Muscle layer of duodenum (tissue), 2 donors: ENCODE results near the gene C6orf47.
A peak's percentile ranks its signal among the peaks of the same experiment; 100 is the strongest.

Source experiments
- H3K27ac ChIP-seq: one replicate; pipeline ENCODE4 v1.7.0; 2013; ENCODE audit warnings: mild to moderate bottlenecking, low read length
- H3K27me3 ChIP-seq: one replicate; pipeline ENCODE4 v1.7.0; 2013; ENCODE audit warnings: low read depth, mild to moderate bottlenecking, control low read depth, low read length
- H3K36me3 ChIP-seq, 2 donors: one replicate each; pipeline ENCODE4 v1.7.0; 2013; ENCODE audit warnings: low read length in 2 of 2, control low read depth in 1 of 2, mild to moderate bottlenecking in 1 of 2; ENCODE audit not compliant: insufficient read depth in 2 of 2, control insufficient read depth in 1 of 2
- H3K4me1 ChIP-seq, 2 donors: one replicate each; pipeline ENCODE4 v1.7.0; 2013; ENCODE audit warnings: low read length in 2 of 2, mild to moderate bottlenecking in 2 of 2, control low read depth in 1 of 2, moderate library complexity in 1 of 2; ENCODE audit not compliant: insufficient read depth in 2 of 2, control insufficient read depth in 1 of 2
- H3K4me3 ChIP-seq, 2 donors: one replicate each; pipeline ENCODE4 v1.7.0; 2013; ENCODE audit warnings: low read length in 2 of 2, low read depth in 1 of 2, mild to moderate bottlenecking in 1 of 2
- H3K9me3 ChIP-seq, 2 donors: one replicate each; pipeline ENCODE4 v1.7.0; 2013; ENCODE audit warnings: low read length in 2 of 2, control low read depth in 1 of 2, mild to moderate bottlenecking in 1 of 2; ENCODE audit not compliant: control insufficient read depth in 1 of 2
- donor health status: healthy.

The C6orf47 gene

DNA sequence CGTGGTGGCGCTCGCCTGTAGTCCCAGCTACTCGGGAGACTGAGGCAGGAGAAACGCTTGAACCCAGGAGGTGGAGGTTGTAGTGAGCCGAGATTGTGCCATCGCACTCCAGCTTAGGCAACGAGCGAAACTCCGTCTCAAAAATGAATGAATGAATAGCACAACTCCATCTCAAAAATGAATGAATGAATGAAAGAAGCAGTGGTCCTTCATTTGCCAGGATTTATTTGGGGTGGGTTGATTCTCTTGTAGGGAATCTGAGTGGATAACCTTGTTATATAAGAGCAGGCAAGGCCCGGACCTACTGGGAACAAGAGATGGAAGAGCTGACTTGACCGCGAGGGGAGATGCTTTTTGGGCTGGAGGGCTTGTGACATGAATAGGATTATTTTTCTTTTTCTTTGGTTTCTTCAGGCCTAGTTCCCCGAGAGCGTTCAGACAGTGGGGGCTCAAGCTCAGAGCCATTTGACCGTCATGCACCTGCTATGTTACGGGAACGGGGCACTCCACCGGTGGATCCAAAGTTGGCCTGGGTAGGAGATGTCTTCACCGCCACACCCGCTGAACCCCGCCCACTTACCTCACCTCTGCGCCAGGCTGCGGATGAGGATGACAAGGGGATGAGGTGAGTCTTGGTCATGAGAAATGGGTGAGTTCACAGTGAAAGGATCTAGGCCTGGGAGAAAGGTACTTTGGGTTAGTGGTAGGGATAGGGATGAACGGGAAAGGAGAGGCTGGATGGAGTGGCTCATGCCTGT is 30.2 kb downstream of the C6orf47 start:
- H3K27me3 ChIP-seq, result no peaks in the 10 kb centered on the region
- no peak overlapping the region for H3K27ac ChIP-seq
- no peak overlapping the region for H3K4me3 ChIP-seq
- H3K4me1 ChIP-seq, result peaks cover 0 to 3% of the 10 kb centered on the region in 2 donors
- H3K9me3 ChIP-seq, result no peaks in the 10 kb centered on the region
- H3K36me3 ChIP-seq, result peaks cover 77 to 97% of the 10 kb centered on the region in 2 donors

GRCh38 chr6:31629014-31629413 is 31.6 kb downstream of the C6orf47 start:
- peaks cover 73 to 97% of the 10 kb centered on the region in 2 donors for H3K36me3 ChIP-seq
- H3K27ac ChIP-seq, result no peak overlapping the region
- H3K4me3 ChIP-seq, result no peak overlapping the region
- no peaks in the 10 kb centered on the region for H3K9me3 ChIP-seq
- peaks cover 0 to 3% of the 10 kb centered on the region in 2 donors for H3K4me1 ChIP-seq
- H3K27me3 ChIP-seq, result no peaks in the 10 kb centered on the region

GRCh38 chr6:31627690-31628287 is 32.8 kb downstream of the C6orf47 start:
- Histone ChIP-seq H3K27ac (no peak overlapping the region), H3K27me3 (no peaks in the 10 kb centered on the region), H3K4me1 (peaks cover 0 to 5% of the 10 kb centered on the region in 2 donors), H3K36me3 (peaks cover 78 to 96% of the 10 kb centered on the region in 2 donors), H3K4me3 (no peak overlapping the region), H3K9me3 (no peaks in the 10 kb centered on the region)

DNA sequence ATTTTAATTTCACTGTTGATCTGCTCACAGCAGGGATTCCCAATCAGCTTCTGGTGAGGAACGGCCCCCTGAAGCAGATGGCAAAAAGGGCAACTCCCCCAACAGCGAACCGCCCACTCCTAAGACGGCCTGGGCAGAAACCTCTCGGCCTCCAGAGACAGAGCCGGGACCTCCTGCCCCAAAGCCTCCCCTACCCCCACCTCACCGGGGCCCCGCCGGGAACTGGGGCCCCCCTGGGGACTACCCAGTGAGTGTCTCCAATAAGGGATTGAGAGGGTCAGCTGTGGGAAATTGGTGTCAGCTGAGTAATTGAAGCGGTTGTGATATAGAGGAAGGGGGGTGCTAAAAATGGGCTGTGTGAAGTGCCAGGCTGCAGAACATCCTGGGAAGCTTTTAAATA is 33.6 kb downstream of the C6orf47 start:
- Histone ChIP-seq H3K36me3 (peaks cover 70 to 88% of the 10 kb centered on the region in 2 donors), H3K27me3 (no peaks in the 10 kb centered on the region), H3K9me3 (no peaks in the 10 kb centered on the region), H3K4me1 (peaks cover 0 to 10% of the 10 kb centered on the region in 2 donors), H3K27ac (no peak overlapping the region), H3K4me3 (no peak overlapping the region)

GRCh38 chr6:31624070-31624469 is 36.5 kb downstream of the C6orf47 start:
- Histone ChIP-seq H3K36me3 (peaks cover 53 to 59% of the 10 kb centered on the region in 2 donors), H3K4me1 (peaks cover 0 to 17% of the 10 kb centered on the region in 2 donors), H3K27me3 (no peaks in the 10 kb centered on the region), H3K27ac (no peak overlapping the region), H3K9me3 (no peaks in the 10 kb centered on the region), H3K4me3 (no peak overlapping the region)

GRCh38 chr6:31622684-31623091 is 37.9 kb downstream of the C6orf47 start:
- Histone ChIP-seq H3K36me3 (peaks cover 40 to 45% of the 10 kb centered on the region in 2 donors), H3K27me3 (no peaks in the 10 kb centered on the region), H3K4me1 (peaks cover 0 to 17% of the 10 kb centered on the region in 2 donors), H3K27ac (peak overlapping the region; percentile 92), H3K9me3 (no peaks in the 10 kb centered on the region), H3K4me3 (peak overlapping the region; percentile 93)

DNA sequence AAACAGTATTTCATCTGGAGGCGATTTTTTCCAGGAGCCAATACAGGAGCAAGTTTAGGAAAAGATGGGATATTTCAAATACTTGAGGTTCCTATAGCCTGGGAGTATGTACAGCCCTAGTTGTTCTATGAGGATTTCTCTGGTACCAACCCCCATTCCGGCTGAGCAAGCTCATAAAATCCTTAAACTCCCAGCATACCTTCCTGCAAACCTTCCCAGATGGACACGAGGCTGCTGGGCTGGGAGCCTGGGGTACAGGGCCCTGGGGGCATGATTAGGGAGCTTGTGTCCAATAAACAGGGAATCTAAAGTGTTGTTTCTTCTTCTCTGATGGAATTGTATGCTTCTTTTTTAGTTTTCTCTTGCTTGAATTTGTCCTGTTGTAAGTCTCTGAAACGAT is 38.6 kb downstream of the C6orf47 start:
- peaks cover 0 to 17% of the 10 kb centered on the region in 2 donors for H3K4me1 ChIP-seq
- no peaks in the 10 kb centered on the region for H3K9me3 ChIP-seq
- peak overlapping the region; percentile 93 for H3K4me3 ChIP-seq
- peak overlapping the region; percentile 92 for H3K27ac ChIP-seq
- H3K27me3 ChIP-seq, result no peaks in the 10 kb centered on the region
- peaks cover 33 to 38% of the 10 kb centered on the region in 2 donors for H3K36me3 ChIP-seq

- Histone ChIP-seq H3K27ac (peak overlapping the region; percentile 92), H3K36me3 (peaks cover 27 to 33% of the 10 kb centered on the region in 2 donors), H3K4me3 (peak overlapping the region; percentile 93), H3K27me3 (no peaks in the 10 kb centered on the region), H3K9me3 (no peaks in the 10 kb centered on the region), H3K4me1 (peaks cover 0 to 17% of the 10 kb centered on the region in 2 donors)
Observed at GRCh38 chr6:31621320-31621939, 39.1 kb downstream of the C6orf47 start.

DNA sequence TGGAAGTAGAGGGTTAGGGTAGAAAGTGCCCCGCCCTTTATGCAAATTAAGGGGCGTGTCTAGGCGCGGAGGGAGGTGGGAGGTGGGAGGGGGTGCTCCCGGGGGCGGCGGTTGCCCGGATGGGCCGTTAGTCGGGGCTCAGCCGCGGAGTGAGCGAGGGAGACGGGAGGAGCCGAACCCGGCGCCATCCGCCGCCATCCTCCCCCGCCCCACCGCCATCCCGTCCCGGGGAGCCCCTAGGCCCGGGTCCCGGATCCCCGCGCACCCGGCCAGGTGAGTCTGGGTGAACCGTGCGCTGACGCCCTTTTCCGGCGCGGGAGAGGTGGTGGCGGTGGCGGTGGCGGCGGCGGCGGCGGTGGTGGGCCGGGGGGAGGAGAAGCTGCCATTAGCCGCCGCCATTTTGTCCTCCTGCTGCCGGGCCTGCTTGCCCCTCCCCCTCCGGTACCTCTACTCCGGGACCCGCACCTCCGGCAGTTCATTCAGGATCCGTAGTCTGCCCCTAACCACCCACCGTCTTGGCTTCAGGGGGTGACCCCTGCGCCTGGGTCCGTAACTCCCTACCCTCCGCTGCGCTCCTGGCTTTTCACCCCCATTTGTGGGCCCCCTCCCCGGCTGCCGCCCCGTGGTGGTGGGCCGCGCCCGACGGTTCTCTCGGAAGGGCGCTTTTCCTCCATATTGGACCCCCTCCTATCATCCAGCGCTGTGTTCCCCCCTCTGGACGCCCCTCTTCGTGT is 39.8 kb downstream of the C6orf47 start, which contains the start of gene PRRC2A:
Gene PRRC2A (plus strand): TSS at position 130 of the 734 bp plus-strand sequence. CDS start 2,075 bp downstream, outside the sequence.
- peak within 1 kb of the TSS; percentile 93 for H3K4me3 ChIP-seq
- peaks cover 21 to 26% of the 10 kb centered on the region in 2 donors for H3K36me3 ChIP-seq
- H3K27ac ChIP-seq, result peak within 1 kb of the TSS; percentile 92
- H3K27me3 ChIP-seq, result no peaks in the 10 kb centered on the region
- H3K4me1 ChIP-seq, result peaks cover 0 to 17% of the 10 kb centered on the region in 2 donors
- no peaks in the 10 kb centered on the region for H3K9me3 ChIP-seq

GRCh38 chr6:31619805-31620585 is 40.6 kb downstream of the C6orf47 start:
- H3K27me3 ChIP-seq, result no peaks in the 10 kb centered on the region
- H3K36me3 ChIP-seq, result peaks cover 13 to 19% of the 10 kb centered on the region in 2 donors
- H3K4me1 ChIP-seq, result peaks cover 0 to 17% of the 10 kb centered on the region in 2 donors
- H3K9me3 ChIP-seq, result no peaks in the 10 kb centered on the region
- H3K27ac ChIP-seq, result peak overlapping the region; percentile 92
- peak overlapping the region; percentile 93 for H3K4me3 ChIP-seq
